OCI-LY3 (cell line): Measurements from ENCODE around the gene IL36B.

Experiments
- CTCF ChIP-seq: fragments of 200-600, 300-600 bp; sonication (generic); IDR thresholded peaks from 2 replicates; pipeline ENCODE4 v1.5.1; 2014; ENCODE audit warnings: antibody characterized with exemption, low read length, low read depth
- EZH2phosphoT487 ChIP-seq: fragments of 200-600 bp; shearing (Covaris generic); IDR thresholded peaks from 2 replicates; pipeline ENCODE4 v1.6.1; 2018; ENCODE audit warnings: antibody characterized with exemption, mixed run types, low read depth

- TF ChIP-seq CTCF (no peak), EZH2phosphoT487 (no peak)
These were observed 26.5 kb upstream of the IL36B start for GRCh38 chr2:113079131-113079530.
